ENCODE results near the gene SLC44A1.

Gene SLC44A1

DNA sequence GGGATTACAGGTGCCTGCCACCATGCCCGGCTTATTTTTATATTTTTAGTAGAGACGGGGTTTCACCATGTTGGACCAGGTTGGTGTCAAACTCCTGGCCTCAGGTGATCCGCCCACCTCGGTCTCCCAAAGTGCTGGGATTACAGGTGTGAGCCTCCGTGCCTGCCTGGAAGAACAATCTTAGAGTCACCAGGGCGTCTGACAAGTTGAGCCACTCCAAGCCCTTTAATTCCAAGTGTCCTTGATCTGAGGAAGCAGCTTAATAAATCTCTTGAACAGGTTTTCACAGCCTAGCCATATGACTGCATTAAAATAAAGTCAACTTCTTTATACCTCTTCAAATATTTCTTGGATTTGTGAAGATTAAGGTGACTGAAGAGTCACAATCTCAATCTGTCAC lies 31.5 kb downstream of the SLC44A1 start:
- no peak for DNase-seq

DNA sequence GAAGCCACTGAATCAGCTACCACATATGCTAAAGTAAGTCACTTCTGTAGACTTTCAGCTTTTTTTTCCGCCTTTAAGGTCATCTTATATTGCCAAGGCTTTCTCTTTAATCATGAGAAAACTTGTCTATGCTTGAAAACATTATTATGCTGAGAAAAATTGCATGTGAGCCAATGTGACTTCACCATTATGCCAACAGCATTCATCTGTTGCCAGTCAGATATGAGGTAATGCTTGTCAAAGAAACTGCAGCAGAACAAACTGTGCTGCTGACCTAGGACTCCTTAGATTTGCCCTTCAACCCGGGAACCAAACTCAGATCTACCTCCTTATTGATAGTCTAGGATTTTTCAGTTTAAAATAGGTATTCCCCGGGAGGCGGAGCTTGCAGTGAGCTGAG lies 34.3 kb downstream of the SLC44A1 start:
- DNase-seq, result no peak

DNA sequence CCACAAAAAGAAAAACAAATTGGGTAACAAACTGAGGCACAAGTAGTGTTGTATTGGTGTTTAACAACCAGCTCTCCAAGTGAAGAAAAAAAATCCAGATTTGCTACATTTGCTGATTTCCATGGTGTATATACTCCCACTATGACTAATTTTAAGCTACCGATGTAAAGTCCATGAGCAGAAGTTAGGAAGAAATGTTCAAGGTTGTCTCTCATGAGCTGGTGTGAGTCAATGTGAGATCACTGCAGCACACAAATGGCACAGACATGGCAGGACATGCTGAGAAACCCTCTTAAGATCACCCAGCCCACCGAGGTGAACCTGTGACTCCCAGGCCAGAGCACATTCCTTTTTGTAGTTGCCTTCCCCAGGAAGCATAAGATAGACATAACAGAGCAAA lies 36.2 kb downstream of the SLC44A1 start:
- DNase-seq, result no peak

DNA sequence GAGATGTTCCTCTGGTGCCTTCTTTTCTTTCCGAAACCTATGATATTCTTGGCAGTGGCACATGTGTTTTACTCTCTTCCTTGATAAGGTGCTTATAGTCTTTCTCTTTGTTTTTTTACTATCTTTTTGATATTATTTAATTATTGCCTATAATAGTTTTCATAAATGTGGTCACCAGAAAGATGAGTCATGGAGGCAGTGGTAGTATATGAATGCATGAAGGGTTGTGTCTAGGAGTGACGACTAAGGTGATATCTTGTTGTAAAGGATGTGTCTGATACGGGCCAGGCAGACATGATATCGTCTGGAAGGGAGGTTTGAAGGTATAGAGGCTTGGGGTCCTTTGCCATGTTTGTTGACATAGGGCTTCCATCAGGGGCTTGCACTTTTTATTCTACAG lies 36.8 kb downstream of the SLC44A1 start:
- DNase-seq, result no peak

DNA sequence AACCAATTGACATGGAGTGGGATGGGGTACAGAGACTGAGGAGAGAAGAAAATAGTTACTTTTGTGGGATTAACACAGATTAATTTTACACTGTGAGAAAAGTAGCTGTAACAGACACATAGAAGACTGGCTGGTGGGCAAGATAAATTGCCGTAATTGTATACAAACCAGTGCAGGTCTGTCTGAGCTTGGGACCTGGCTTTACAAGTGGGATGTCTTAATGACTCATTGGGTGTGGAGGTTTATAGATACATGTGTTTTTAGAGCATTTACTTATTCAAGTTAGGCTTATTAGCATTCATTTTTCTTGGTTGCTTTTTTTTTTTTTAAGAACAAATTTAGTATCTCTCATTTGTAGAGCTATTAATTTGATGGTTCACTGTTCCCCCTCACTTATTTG lies 37.5 kb downstream of the SLC44A1 start:
- no peak for DNase-seq

DNA sequence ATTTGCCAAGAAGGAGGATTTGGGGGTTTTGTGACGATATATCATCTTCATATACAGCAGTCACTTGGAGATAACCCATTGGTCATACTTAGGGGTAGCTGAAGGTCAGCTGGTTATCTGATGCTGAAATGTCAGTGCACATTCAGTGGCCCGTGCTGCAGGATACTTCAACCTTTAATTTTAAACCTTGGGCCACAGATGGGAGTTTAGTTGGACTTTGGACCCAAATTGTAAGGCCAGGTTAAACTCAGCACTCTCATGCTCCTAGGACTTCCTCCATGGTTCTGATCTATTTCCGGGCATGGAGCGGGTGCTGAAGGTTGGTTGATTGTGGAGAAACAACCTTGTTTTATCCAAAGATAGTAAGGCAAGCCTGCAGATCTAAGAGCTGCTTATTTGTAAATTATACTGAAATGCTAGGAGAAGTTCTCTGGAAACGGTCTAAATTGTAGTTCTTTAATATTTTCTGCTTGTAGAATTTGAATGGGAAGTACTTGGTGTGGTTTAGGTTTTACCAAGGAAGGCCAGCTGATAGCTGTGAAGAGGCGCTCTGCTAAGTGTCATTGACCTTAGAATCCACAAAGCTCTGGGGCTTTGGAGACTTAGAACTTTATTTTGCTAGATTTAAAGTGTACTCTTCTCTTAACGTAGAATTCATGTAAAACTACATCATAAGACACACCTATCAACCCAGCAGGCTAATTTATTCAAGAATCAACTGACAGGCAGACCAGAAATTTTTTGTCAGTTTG lies 38.6 kb downstream of the SLC44A1 start:
- no peak for DNase-seq

DNA sequence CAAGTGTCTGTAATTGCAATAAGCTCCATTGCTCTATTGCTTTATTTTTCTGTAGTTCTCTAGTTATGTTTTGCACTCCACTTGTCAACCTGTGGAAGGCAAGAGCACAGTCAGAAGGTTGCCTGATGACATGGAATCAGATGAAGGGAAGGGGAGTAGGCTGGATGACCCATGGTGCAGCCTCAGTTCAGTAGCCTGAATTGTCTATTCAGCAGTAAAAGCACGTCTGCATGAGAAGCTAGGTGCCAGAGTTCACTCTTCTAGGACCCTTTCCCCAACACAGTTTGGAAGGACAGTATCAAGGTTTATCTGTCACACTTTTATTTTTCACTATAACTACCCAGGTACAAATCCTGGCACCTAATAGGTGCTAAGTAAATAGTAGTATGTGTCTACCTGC lies 39.3 kb downstream of the SLC44A1 start:
- DNase-seq, result no peak

DNA sequence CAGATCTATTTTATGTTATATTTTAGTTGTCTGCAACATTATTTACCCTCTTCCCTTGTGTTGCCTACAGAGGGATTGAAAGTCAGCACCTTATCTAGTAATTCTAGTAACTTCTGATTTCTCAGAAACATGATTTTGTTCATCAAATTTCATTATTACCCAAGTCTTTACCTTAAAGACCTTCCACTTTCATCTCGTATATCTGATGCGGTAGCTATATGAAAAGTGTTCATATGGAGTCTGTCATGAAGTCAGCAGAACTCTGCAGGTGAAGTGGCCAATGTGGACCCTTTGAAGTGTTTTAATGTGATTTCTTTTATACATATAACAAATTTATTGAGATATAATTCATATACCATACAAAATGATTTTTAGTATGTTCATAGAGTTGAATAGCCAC lies 40.0 kb downstream of the SLC44A1 start:
- DNase-seq, result no peak

DNA sequence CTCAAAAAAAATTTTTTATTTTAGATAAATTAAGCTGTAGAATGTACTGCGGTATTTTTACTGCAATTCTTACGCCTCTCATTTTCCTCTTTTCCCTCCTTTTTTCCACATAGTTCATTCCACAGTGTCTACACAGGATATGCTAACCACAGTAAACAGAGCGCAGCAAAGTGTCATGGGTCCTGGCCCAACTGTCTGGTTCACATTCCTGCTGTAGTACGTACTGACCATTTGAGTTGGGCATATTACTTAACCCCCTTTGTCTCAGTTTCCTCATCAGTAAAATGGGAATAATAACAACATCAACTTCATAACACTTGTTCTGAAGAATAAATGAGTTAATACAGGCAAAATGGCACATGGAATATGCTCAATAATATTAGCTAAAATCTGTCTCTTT lies 41.6 kb downstream of the SLC44A1 start:
- DNase-seq, result no peak

DNA sequence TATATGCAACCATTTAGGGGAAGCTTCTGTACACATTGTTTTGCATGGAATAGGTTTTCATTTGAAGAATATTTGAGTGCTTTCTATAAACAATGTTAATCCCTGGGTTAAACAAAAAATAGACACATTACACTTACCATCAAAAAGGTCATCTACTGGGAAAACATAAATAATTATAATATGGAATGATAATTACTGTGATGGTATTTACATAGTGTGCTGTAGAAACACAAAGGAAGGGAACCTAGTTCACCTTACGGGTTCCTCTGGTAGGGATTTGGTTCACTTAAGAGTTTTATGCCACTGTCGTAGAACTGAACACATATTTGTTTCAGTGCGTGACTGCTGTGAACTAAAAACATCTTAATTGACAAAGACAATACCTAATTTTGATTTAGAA lies 44.9 kb downstream of the SLC44A1 start:
- DNase-seq, result no peak

DNA sequence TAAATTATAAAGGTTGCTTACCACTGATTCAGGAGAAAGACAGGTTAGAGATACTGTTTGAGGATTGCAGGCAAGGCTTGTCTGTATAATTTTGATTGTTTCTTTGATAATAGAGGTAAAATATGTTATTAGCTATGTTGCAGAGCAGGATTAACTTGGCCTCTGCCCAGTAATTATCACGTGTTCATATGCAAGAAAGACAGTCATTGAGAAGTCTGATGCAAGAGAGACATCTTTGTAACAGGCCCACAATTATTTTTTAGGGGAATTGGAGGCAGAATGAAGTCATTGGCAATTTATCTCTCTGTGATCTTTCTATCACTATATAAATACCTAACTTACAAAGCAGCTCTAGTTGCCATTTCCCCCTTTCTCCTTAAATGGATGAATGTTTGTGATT lies 46.0 kb downstream of the SLC44A1 start:
- DNase-seq, result no peak

DNA sequence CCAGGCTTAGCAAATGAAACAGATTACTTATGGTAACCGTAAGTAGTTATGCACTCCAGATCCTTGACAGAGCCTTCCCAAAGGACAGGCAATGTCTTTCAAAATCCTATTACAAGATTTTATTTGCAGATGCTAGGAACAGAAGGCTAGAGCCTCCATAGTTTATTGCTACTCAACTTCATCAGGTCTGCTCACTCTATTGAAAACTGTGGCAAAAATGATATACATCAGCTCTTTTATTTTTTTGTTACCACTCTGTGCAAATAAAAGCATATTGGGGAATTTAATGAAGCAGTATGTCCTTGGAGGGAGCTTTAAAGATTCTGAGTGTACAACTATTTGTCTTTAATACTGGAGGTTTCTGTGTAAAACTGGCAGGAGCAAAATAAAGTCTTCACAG lies 46.5 kb downstream of the SLC44A1 start:
- DNase-seq, result no peak

DNA sequence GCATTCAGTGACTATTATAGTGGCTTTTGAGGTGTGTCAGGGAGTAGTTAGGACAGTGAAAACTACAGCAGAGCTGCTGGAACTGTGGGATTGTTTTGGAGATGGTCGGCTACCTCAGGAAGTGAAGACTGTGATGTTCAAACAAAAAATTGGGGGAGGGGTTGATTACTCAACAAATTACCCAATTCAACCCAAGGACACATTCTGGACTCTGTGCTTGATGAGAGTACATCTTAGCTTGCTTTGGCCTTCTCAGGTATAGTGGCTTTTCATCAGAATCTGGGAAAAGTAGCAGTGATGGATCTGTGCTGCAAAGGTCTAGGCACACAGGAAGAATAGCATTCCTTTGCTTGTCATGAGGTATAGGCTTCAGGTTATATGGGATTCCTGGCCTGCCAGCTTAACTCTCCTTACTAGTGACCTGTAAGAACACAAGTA lies 47.0 kb downstream of the SLC44A1 start:
- DNase-seq, result no peak

DNA sequence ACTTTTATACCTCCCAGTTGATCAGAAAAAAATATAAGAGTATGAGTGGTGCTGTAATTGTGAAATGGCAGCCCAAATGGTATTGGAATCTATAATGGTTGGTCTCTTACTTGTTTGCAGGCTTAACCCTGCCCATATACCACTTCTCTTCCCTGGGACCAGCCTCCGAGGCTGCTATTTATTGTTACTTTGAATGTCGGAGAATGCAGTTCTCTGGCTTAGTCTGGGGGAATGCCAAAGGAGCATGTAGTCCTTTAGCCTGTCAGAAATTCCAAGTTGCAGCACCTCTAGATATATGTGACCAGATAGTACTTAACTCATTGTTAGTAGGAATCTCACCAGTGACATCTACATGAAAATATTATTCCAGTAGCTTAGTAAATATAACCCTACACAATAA lies 47.5 kb downstream of the SLC44A1 start:
- DNase-seq, result no peak

DNA sequence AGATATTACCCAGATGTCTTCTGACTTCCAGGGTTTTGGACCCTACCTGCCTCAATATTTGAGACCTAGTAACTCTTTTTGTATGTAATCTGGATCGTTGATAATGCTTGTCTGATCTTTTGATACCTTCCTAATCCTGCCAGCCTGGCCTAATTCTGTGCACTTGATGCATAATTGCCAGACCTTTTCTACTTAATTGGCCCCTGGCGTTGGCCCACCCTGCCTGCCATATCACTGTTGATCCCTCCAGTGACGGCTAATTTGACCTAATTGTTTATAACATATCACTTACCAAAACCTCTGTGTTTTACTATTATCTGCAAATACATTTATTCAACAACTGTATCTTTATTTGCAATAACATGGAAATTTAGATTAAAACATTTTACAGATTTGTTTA lies 49.0 kb downstream of the SLC44A1 start:
- DNase-seq, result no peak

DNA sequence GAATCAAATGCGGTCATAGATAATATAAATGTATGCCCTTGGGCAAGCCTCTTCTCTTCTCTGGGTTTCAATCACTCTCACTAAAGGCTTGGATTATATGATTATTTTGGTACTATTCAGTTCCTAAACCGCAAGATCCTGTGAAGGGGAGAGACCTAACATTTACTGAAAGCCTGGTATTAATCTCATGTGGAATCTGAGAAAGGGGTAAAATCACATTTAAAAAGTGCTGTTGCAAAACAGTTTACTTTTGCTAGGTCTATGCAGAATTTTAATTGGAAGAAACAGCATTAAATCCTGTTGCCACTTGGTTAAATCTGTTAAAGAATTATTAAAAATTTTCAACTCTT lies 50.7 kb downstream of the SLC44A1 start:
- DNase-seq, result no peak

DNA sequence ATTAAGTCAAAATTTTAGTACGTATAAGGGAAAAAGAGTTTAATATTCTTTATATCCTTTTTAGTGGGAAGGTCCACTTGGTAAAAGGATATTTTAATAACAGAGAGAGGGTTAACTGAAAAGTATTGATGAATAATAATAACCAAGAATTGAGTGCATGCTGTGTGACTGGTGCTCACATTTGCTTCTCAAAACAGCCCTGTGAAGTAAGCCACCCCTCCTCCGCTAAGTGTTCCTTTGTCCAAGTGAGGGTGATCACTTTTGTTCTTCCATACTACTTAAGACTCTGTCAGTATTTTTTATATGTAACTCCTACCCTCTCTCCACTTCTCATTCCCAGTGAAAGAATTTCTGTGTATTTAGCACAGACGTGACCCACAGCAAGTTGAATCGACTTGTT lies 51.5 kb downstream of the SLC44A1 start:
- no peak for DNase-seq

DNA sequence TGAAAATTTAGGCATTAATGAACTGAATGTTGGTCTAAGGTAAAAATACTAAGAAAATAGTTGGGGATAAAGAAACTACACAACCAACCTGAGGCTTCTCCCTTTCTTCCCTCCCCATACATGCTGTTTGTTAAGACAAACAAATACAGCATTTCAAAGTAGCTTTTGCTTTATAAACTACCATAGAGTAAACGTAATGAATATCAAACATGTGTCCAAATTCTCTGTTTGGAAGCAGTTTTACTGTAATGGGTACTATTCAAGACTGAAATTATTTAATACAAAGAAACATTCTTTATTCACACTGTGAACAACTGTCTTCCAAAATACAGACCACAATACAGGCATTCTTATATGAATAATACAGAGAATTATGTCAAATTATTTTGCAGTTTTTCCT lies 52.0 kb downstream of the SLC44A1 start:
- DNase-seq, result no peak

DNA sequence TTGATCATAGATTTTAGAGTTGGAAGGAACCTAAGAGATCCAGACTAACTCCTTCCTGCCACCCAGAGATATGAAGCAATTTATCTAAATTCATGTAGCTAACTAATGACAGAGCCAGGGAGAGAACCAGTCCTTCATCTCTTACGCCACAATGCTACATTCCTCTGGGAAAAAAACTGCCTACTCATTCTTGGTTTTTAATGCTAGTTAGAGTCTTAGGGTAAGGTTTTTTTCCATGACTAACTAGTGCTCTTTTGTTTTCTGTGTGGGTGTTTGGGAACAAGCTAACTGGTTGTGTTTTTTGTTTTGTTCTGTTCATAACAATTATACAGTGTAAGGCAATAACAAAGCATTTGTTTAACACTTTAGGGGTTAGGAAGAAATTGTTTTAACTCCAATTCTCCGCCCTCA lies 52.4 kb downstream of the SLC44A1 start:
- no peak for DNase-seq

DNA sequence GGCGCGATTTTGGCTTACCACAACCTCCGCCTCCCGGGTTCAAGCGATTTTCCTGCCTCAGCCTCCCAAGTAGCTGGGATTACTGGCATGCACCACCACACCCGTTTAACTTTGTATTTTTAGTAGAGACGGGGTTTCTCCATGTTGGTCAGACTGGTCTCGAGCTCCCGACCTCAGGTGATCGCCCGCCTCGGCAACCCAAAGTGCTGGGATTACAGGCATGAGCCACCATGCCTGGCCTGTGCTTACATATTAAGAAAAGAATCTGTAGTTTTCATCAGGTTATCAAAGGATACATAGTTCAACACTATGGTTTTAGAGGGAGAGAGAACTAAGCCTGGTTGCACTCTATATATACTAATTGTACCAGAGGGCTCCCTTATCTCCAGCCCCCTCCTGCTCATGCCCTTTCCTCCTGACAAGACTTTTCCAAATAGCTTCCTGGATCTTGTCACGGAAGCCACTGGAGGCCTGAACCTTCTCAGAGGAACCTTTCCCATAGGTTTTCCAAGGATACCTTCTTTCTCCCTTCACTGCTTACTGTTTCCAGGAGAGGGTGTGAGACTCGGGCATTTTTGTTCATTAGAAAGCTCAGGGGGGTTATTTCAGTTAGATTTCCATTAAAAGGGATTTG lies 53.1 kb downstream of the SLC44A1 start:
- DNase-seq, result no peak

DNA sequence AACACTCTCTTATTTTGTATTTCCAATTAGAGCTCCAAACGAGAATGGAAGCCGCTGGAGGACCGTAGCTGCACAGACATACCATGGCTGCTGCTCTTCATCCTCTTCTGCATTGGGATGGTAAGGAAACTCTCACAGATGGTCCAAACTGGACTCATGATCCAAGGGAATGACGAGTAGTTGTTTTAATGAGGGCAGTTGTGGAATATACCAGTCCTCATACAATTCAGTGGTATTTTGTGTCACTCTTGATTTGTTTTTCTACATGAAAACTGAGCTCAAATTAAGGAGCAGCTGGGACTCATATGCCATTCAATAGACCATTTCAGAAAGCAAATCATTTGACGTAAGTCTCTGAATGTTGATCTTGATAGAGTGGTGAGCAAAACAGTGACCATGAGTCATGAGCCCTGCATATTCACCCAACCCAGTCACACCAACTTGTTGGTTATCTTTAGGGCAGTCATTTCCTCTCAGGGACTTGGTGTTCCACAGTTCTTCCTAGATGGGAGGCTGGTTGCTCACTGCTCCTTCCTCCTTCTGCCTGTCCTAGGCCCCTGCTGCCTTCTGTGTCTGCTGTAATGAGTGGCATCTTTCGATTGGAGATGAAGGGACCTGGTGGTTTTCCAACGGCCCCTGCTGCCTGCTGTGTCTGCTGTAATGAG lies 54.9 kb downstream of the SLC44A1 start:
- DNase-seq, result no peak

DNA sequence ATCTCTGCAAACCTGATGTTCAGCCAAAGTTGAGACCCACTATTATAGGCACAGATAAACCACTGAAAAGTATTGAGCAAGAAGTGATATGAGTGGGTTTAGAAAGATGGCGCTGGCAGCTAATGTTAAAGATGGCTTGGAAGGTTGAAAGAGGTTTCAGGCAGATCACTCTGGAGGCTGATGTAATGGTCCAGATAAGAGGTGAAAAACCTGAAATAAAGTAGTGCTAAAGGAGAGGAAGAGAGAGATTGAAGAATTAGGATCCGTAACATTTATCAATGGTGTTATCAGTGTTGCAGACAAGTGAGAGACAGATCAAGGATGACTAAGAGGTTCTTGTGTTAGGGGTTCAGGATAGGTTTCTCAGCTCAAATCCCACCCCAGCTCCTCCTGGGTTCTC lies 58.3 kb downstream of the SLC44A1 start:
- DNase-seq, result no peak

DNA sequence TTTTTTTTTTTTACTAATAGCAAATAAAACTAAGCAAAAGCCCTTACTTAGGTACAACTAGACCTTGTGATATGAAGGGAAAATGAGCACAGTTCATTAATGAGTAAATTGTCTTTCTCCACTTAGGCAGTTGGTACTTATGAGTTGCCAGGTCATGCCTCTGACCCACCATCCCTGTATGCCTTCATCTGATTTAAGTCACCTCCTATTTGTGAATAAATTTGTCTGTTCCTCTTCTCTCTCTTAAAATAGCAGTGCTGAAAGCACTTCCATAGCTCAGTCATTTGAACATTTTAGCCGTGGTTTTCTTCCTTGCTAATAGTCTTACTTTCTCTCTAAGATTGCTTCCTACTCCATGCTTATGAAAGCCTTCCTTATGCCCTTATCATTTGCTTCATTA lies 61.4 kb downstream of the SLC44A1 start:
- DNase-seq, result no peak

DNA sequence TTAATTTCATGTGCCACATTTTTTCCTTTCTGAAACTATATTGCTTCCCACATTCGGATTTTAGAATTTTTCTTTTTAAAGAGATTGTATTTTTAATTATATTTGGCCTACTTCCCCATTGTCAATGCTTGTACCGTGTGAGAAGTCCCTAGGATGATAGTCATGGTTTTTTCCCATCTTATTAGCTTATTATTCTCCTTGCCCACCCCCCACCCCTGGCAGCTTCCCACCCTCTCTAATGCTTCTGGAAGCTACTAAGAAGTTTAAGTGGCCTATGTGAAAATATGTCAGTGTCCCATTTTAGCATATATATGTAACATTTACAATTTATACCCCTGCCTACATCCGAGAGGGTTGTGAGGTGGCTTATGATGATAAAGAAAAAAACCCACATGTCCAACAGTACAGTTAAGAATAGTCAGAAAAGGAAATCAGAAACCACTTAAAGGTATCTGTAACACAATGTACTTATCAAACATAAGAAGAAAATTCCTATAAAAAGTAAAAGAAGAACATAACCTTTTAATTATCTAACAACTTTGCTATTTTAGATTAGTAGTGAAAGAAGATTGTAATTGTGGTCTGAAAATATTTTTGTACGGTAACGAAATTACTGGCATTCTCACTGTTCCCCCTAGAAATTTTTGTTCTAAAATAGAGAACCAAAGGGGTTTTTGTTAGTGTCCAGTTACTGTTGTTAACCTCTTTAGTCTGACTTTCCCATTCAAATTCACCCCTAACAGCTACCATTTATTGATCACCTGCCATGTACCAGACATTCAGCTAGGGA lies 62.1 kb downstream of the SLC44A1 start:
- DNase-seq, result no peak
